Measurements from ENCODE around the gene JPH2.

The JPH2 gene

GRCh38 chr20:44187772-44188709, 1.1 kb upstream of the JPH2 start:
- Histone ChIP-seq H3K9me3 (replicated peaks; ENCODE audit: insufficient read depth, low read length) (no peaks in the 10 kb centered on the region), H3K4me1 (ENCODE audit: low read length) (no peaks in the 10 kb centered on the region), H3K4me2 (ENCODE audit: low read depth, low read length) (no peak overlapping the region), H2AFZ (ENCODE audit: low read length) (no peak overlapping the region), H3K36me3 (replicated peaks; ENCODE audit: insufficient read depth, low read length) (no peaks in the 10 kb centered on the region), H3K79me2 (ENCODE audit: low read length) (no peaks in the 10 kb centered on the region), H3F3A (ENCODE audit: insufficient read depth, low read length) (no peaks in the 10 kb centered on the region), H4K20me1 (ENCODE audit: insufficient read depth, low read length) (no peaks in the 10 kb centered on the region), H3K27ac (ENCODE audit: low read length) (no peak overlapping the region), H3K27me3 (replicated peaks; ENCODE audit: insufficient read depth, low read length) (peaks cover 6% of the 10 kb centered on the region; the same call in 1 of the 2 replicates), H3K4me3 (ENCODE audit: low read length) (no peak overlapping the region), H3K9me2 (replicated peaks; ENCODE audit: insufficient read depth, low read length) (no peaks in the 10 kb centered on the region), H3K9ac (ENCODE audit: low read length) (no peak overlapping the region)
- DNase-seq: no peak
- TF ChIP-seq EZH2 (optimal IDR thresholded peaks at IDR 0.05; ENCODE audit: low read depth, low read length): no peak
- TF ChIP-seq, protein P1, sequence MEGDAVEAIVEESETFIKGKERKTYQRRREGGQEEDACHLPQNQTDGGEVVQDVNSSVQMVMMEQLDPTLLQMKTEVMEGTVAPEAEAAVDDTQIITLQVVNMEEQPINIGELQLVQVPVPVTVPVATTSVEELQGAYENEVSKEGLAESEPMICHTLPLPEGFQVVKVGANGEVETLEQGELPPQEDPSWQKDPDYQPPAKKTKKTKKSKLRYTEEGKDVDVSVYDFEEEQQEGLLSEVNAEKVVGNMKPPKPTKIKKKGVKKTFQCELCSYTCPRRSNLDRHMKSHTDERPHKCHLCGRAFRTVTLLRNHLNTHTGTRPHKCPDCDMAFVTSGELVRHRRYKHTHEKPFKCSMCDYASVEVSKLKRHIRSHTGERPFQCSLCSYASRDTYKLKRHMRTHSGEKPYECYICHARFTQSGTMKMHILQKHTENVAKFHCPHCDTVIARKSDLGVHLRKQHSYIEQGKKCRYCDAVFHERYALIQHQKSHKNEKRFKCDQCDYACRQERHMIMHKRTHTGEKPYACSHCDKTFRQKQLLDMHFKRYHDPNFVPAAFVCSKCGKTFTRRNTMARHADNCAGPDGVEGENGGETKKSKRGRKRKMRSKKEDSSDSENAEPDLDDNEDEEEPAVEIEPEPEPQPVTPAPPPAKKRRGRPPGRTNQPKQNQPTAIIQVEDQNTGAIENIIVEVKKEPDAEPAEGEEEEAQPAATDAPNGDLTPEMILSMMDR (IDR thresholded peaks at IDR 0.05; ENCODE audit: low read length): no peak
- no peak for TF ChIP-seq EZH2phosphoT487 (IDR thresholded peaks at IDR 0.05; ENCODE audit: low read length)

- Histone ChIP-seq H3K9ac (ENCODE audit: low read length) (no peak overlapping the region), H2AFZ (ENCODE audit: low read length) (no peak overlapping the region), H3K4me2 (ENCODE audit: low read depth, low read length) (no peak overlapping the region)
These were observed 324 bp downstream of the JPH2 start for GRCh38 chr20:44186674-44187053.

DNA sequence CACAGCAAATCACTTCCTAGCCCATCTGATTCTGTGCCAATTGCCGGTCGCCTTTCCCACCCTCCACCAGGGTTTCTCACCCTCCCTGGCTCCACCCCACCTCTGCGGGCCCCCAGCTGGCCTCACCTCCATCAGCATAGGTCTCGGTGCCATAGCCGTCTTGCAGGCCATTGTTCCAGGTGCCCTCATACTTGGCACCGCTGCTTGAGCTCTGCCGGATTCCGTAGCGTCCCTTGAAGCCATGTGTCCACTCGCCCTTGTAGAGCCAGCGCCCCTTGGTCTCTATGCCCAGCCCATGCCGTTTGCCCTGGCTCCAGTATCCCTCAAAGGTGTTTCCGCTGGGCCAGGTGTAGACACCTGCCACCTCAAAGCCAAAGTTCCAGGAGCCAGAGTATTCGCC, 787 bp downstream of the JPH2 start:
- TF ChIP-seq EZH2 (optimal IDR thresholded peaks at IDR 0.05; ENCODE audit: low read depth, low read length): no peak
- TF ChIP-seq, protein P1 (IDR thresholded peaks at IDR 0.05; ENCODE audit: low read length): no peak
- TF ChIP-seq EZH2phosphoT487 (IDR thresholded peaks at IDR 0.05; ENCODE audit: low read length): no peak
- Histone ChIP-seq H3F3A (ENCODE audit: insufficient read depth, low read length) (no peaks in the 10 kb centered on the region), H3K4me2 (ENCODE audit: low read depth, low read length) (no peak overlapping the region), H3K9me2 (replicated peaks; ENCODE audit: insufficient read depth, low read length) (no peaks in the 10 kb centered on the region), H3K27me3 (replicated peaks; ENCODE audit: insufficient read depth, low read length) (peaks cover 6% of the 10 kb centered on the region; the same call in 1 of the 2 replicates), H3K4me3 (ENCODE audit: low read length) (no peak overlapping the region), H3K79me2 (ENCODE audit: low read length) (no peaks in the 10 kb centered on the region), H3K9ac (ENCODE audit: low read length) (no peak overlapping the region), H3K4me1 (ENCODE audit: low read length) (no peaks in the 10 kb centered on the region), H4K20me1 (ENCODE audit: insufficient read depth, low read length) (no peaks in the 10 kb centered on the region), H3K27ac (ENCODE audit: low read length) (no peak overlapping the region), H2AFZ (ENCODE audit: low read length) (no peak overlapping the region), H3K9me3 (replicated peaks; ENCODE audit: insufficient read depth, low read length) (no peaks in the 10 kb centered on the region), H3K36me3 (replicated peaks; ENCODE audit: insufficient read depth, low read length) (no peaks in the 10 kb centered on the region)
- no peak for DNase-seq

More at GRCh38 chr20:44186674-44187053, 324 bp downstream of the JPH2 start:
- Histone ChIP-seq H3K4me1 (ENCODE audit: low read length) (no peaks in the 10 kb centered on the region), H4K20me1 (ENCODE audit: insufficient read depth, low read length) (no peaks in the 10 kb centered on the region), H3F3A (ENCODE audit: insufficient read depth, low read length) (no peaks in the 10 kb centered on the region), H3K4me3 (ENCODE audit: low read length) (no peak overlapping the region), H3K9me2 (replicated peaks; ENCODE audit: insufficient read depth, low read length) (no peaks in the 10 kb centered on the region), H3K27me3 (replicated peaks; ENCODE audit: insufficient read depth, low read length) (peaks cover 6% of the 10 kb centered on the region; the same call in 1 of the 2 replicates), H3K36me3 (replicated peaks; ENCODE audit: insufficient read depth, low read length) (no peaks in the 10 kb centered on the region), H3K9me3 (replicated peaks; ENCODE audit: insufficient read depth, low read length) (no peaks in the 10 kb centered on the region), H3K27ac (ENCODE audit: low read length) (no peak overlapping the region), H3K79me2 (ENCODE audit: low read length) (no peaks in the 10 kb centered on the region)
- no peak for DNase-seq
- TF ChIP-seq, protein P1 (IDR thresholded peaks at IDR 0.05; ENCODE audit: low read length): no peak
- no peak for TF ChIP-seq EZH2phosphoT487 (IDR thresholded peaks at IDR 0.05; ENCODE audit: low read length)
- no peak for TF ChIP-seq EZH2 (optimal IDR thresholded peaks at IDR 0.05; ENCODE audit: low read depth, low read length)
